HG02623 (cell line): Measurements from ENCODE around the gene FBXO17.
"Not testable (repeated sequence)": the region's sequence is repeated elsewhere in the genome, so short reads cannot be mapped to it uniquely, and the experiment has no call there.

ENCODE experiments used
- ATAC-seq: cut with Tn5 transposase; IDR thresholded peaks from one replicate; pipeline ENCODE4 v1.9.1; 2021; ENCODE audit warnings: moderate library complexity; ENCODE audit not compliant: unreplicated experiment

FBXO17 gene

GRCh38 chr19:38980583-38981374, 5.2 kb upstream of the FBXO17 start:
- ATAC-seq: no peak

DNA sequence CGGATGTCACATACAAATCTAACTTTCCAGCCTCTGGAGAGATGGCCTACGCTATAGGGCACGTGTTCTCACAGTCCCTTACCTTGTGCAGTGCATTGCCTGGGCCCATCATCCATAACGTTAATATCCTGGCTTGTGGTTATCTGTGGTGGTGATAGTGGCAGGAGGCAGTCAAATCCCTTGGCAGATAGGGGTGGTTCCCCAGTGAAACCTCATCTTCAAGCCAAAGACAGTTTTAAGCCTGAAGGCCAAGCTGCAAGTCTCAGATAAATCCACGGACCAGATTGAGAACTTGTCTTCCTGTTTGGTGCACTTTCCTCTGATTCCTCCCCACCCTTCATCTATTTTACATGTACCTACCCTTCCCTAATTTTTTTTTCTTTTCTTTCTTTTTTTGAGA, 4.3 kb upstream of the FBXO17 start:
- ATAC-seq: no peak

- no peak for ATAC-seq
Measured at GRCh38 chr19:38978326-38978689, 2.8 kb upstream of the FBXO17 start.

DNA sequence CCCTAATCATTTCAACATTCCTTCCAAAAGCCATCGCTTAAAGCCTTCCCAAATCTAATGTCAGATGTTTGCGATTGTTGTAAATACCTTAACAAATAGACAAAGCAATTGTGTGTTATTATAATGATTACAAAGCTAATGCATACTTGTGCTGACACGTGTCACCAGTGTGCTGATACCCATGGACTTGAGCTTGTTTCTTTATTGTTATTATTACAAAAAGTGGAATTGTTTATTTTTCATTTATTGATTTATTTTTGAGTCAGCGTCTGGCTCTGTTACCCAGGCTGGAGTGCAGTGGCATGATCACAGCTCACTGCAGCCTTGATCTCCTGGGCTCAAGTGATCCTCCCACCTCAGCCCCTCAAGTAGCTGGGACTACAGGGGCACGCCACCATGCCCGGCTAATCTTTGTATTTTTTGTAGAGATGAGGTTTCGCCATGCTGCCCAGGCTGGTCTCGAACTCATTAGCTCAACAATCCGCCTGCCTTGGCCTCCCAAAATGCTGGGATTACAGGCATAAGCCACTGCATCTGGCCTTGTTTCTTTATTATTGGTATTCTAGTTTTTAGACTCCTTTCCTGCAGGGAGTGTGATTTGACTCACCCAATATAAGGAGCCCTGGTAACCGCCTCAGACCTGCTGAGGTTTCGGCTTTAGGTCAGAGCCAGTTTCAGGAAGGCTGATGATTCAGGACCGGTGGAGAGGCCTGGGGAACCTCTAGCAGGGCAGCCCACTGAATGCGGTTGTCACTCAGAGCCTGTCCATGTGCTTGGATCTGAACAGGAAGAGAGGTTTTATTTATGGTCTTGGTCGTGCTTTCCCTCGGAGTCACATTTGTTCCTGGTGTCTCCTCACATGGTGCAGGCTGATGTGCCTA, 2.1 kb upstream of the FBXO17 start:
- ATAC-seq: peak; percentile 79

DNA sequence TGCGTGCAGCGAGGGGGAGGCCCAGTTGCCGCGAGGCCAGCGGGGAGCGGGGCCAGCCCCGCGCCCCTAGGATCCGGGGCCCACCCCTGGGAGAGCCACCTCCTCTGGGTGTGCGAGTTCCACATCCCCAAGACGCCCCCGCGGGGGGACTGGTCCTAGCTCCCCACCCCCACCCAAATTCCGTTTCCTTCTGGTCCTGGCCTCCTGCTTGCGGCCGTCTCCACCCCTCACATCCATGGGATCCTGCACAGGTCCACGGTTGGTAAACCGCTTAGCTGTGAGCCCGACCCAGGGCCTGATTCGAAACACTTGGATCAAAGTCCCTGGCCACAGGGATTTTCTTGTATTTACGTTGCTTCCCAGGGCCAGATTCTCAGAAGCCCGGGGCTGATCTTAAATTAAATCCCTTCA, 324 bp upstream of the FBXO17 start:
- no peak for ATAC-seq

DNA sequence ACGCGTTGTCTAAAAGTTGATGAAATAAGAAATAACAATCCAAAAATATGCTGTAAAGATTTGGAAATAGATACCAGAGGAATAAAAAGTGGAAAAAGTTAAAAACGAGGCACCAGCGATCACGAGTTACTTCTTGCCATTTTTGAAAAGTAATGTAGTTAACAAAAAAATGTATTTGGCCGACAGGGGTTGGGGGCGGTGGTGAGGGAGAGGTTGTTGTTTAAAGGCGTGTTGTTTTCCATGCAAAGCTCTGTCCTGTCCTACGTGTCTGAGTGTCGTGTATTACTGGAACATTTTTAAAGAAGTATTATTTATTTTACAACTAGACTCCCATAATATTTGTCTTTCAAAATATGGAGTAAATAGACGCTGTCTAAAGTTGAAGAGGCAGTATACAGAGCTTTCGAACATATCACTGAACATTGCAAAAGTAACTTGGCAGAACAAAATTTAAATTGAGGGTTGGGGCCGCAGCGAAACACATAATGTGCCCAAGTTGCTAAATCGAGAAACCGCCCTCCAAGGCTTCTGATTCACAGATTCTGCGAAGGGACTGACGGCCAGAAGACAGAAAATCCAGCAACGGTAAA, 823 bp downstream of the FBXO17 start:
- ATAC-seq: no peak

GRCh38 chr19:38971672-38972071, 3.9 kb downstream of the FBXO17 start:
- ATAC-seq: no peak

- ATAC-seq: no peak
Measured at GRCh38 chr19:38970664-38971532, 4.6 kb downstream of the FBXO17 start.

DNA sequence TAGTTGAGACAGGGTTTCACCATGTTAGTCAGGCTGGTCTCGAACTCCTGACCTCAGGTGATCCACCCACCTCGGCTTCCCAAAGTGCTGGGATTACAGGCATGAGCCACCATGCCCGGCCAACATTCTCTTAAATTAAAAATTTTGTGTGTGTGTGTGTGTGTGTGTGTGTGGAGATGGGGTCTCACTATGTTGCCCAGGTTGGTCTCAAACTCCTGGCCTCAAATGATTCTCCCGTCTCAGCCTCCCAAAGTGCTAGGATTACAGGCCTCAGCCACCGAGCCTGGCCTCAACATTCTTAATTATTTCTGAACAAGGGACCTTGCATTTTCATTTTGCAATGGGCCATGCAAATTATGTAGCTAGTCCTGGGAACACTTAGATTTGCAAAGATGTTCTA, 9.4 kb downstream of the FBXO17 start:
- not testable (repeated sequence) for ATAC-seq

DNA sequence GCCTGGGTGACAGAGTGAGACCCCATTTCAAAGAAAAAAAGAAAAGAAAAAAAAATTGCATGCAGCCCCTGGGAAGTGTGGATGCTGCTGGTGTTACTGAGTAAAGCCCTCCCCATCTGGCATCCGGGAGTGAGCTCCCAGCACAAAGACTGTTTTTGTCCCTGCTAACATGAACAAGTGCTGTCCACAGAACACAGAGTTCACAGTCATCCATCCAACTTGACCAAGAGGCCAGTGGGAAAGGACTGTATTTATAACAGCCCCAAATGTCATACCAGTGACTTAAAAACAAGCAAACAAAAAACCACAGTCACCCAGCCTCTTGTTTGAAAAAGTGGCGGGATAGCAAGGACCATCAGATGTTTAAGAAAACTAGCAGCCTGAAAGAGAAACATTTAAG, 10.8 kb downstream of the FBXO17 start:
- ATAC-seq: no peak

GRCh38 chr19:38959618-38960017, 15.9 kb downstream of the FBXO17 start:
- no peak for ATAC-seq

GRCh38 chr19:38958301-38958700, 17.2 kb downstream of the FBXO17 start:
- no peak for ATAC-seq

DNA sequence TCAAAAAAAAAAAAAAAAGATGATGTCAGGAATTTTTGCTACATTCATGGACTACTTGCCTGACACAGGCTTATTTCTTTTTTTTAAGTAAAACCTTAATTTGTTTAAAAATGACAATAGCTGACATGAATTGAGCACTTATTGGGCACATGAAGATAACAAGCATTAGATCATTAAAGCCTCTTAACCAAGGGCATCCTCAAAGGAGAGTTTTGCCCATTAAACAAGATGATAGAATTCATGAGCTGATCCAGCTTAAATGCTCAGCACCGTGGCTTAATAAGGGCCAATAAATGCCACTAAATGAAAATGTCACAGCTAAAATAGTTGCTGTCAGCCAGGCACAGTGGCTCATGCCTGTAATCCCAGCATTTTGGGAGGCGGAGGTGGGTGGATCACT, 19.3 kb downstream of the FBXO17 start:
- ATAC-seq: no peak

DNA sequence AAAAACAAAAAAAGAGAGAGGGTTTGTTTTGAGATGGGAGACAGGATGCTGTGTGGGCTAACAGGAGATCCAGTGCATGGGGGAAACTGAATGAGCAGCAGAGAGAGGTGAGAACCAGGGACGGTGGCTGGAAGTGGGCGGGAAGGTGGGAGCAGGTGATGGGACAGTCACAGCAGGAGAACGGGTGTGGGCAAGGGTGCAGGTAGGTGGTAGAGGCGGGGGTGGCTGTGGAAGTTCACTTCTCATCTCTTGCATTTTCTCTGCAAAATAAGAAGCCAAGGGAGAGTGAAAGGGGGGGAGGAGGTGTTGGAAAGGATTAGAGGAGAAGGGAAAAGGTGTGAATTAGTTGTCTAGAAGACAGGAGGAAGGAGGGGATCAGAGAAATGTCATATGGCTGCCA, 21.9 kb downstream of the FBXO17 start:
- no peak for ATAC-seq

DNA sequence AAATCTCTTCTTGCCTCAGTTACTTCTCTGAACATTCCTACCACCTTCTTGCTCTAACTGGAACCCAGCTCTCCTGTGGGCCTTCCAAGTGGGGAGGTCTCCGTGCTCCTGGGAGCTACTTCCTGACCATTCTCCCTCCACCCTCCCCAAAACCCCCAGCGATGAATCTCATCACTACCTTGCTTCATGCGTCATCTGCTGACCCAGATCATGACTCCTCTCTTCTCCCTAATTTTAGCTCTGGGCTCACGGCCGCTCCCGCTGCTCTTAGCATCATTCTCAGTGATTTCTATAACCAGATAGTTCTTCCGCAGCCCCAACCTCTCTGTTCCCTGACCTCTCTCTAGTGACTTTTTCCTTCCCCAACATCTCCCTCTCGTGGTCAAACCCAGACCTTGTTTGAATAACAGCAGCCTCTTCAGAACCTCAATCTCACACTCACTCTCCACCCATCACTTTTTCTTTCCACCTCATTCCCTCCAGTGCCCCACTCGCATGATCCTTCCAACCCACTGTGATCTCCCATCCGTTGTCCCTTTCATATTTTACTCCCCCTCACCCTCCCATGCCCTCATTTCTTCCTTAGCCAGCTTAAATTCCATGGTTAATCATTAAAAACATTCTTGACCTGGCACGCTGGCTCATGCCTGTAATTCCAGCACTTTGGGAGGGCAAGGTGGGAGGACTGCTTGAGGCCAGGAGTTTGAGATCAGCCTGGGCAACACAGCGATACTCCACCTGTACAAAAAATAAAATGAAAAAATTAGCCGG, 23.0 kb downstream of the FBXO17 start:
- ATAC-seq: no peak

- ATAC-seq: no peak
Measured at GRCh38 chr19:38951187-38951586, 24.4 kb downstream of the FBXO17 start.

GRCh38 chr19:38949580-38950367, 25.8 kb downstream of the FBXO17 start:
- ATAC-seq: no peak

DNA sequence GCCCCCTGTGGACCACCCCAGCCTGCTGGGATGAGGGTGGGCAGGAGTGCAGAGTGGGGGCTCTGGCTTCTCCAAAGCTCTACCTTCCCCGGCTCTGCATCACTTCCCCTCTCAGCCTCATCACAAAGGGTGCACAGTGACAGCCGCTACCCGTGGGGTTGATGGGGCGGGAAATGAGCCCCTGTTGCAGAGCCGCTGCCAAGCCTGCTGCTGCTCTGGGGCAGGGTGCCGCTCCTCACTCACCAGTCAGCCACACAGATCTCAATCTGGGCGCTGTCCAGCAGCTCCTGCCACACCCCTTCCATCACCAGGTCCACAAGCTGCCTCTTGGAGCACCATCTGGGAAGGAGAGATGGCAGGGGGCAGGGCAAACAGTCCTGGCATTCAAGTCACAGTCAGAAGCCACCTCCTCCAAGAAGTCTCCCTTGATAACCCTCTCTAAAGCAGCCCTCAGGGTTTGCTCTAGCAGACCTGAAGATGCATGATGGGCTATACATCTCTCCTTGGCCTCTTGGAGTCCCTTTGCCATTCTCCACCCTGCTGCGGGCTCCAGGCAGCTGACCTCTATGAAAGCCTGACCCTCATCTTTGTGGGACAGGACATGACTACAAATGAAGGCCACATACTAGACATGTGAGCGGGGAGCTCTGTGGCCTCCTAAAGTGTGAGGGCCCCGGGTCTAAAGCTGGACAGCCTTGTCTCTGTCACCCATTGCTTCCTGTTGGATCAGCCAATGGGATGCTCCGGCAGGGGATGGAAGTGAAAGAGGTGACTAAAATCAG, 29.1 kb downstream of the FBXO17 start:
- ATAC-seq: no peak
